GM10248 (cell line): ENCODE measurements around the gene PEPD.

Experiments used
- CTCF ChIA-PET: fragments of 300-600 bp; sonication (Branson Sonifier 250); formaldehyde crosslinking; extraction: SDS; loops from one replicate; lab custom pipeline; 2021; ENCODE audit warnings: antibody characterized with exemption; lab: Yijun Ruan, JAX
- POLR2A ChIA-PET: fragments of 350-650 bp; sonication (Branson Sonifier 250); formaldehyde crosslinking; extraction: SDS; loops from one replicate; lab custom pipeline; 2020; ENCODE audit warnings: antibody characterized with exemption; lab: Yijun Ruan, JAX
- DNase-seq: peaks from one replicate; pipeline ENCODE4 v3.0.0; 2012; ENCODE audit errors: extremely low spot score
- TF ChIP-seq, protein P1 (sequence below): IDR thresholded peaks from 2 replicates; pipeline ENCODE4 v1.5.1; 2012; ENCODE audit warnings: mild to moderate bottlenecking, low read depth; ENCODE audit errors: extremely low read depth, missing control alignments, control extremely low read depth

Gene PEPD

DNA sequence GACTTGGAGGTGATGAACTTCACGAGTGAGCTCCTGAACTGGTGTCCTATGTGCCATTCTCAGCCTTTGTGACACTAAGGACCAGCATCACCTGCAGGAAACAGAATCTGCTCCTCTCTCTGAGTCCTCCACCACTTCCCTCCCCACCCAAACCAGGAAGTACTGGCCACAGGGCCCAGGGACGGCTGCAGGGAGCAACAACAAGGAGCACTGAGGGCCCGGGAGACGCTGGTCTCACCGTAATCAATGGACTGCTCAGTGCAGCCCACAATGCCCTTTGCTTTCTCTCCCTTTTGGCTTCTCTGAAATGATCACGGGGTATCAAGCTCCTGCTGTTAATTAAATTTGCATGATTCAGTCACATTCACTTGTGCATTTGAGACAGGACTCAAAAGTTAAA is 18.6 kb downstream of the PEPD start:
- TF ChIP-seq, protein P1, sequence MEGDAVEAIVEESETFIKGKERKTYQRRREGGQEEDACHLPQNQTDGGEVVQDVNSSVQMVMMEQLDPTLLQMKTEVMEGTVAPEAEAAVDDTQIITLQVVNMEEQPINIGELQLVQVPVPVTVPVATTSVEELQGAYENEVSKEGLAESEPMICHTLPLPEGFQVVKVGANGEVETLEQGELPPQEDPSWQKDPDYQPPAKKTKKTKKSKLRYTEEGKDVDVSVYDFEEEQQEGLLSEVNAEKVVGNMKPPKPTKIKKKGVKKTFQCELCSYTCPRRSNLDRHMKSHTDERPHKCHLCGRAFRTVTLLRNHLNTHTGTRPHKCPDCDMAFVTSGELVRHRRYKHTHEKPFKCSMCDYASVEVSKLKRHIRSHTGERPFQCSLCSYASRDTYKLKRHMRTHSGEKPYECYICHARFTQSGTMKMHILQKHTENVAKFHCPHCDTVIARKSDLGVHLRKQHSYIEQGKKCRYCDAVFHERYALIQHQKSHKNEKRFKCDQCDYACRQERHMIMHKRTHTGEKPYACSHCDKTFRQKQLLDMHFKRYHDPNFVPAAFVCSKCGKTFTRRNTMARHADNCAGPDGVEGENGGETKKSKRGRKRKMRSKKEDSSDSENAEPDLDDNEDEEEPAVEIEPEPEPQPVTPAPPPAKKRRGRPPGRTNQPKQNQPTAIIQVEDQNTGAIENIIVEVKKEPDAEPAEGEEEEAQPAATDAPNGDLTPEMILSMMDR = no peak
- CTCF ChIA-PET = no interaction called here
- DNase-seq = no peak

GRCh38 chr19:33502521-33502920 is 19.1 kb downstream of the PEPD start:
- TF ChIP-seq, protein P1 = no peak
- no peak for DNase-seq
- ChIA-PET CTCF (no interaction called here), POLR2A (no interaction called here)

More for the DNA sequence above, 18.6 kb downstream of the PEPD start:
- POLR2A ChIA-PET = no interaction called here

GRCh38 chr19:33501693-33502356 is 19.8 kb downstream of the PEPD start:
- ChIA-PET POLR2A (no interaction called here), CTCF (no interaction called here)
- TF ChIP-seq, protein P1 = no peak
- no peak for DNase-seq

DNA sequence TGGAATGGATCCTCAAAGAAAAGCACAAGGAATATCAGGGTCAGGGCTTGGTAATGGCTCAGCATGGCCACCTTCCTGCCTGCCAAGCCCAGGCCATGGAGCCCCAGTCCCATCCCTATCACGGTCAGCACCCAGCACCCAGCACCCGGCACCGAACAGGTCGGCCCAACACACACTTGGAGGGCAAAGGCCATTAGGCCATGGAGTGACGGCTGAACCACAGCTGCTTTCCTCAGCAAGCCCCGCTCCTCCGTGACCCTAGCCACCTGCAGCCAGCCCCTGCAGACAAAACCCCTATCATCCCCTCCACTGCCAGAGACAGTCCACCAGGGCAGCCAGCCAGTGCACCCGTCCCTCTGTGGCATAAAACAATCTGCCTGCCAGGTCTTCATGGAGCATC is 20.6 kb downstream of the PEPD start:
- ChIA-PET POLR2A (no interaction called here), CTCF (no interaction called here)
- TF ChIP-seq, protein P1 = no peak

DNA sequence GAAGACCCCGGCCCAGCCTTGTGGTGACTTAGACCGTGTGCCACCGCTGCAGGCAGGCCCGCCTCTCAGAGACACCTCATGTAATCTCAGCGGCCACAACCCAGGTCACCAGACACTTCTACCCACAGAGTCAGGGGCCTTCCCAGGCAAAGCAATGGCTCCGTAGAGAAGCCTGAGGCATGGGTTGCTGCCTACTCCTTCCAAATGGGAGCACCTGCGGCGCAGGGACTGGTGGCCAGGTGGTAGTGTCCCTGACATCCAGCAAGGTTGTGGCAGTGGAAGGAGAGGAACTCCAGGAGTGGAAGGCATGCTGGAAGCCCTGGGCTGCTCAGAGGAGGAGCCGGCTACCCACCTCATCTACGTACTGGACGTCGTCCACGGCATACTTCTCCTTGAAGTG is 21.0 kb downstream of the PEPD start:
- CTCF ChIA-PET = no interaction called here
- TF ChIP-seq, protein P1 = no peak

More for the DNA sequence above, 20.6 kb downstream of the PEPD start:
- no peak for DNase-seq

DNA sequence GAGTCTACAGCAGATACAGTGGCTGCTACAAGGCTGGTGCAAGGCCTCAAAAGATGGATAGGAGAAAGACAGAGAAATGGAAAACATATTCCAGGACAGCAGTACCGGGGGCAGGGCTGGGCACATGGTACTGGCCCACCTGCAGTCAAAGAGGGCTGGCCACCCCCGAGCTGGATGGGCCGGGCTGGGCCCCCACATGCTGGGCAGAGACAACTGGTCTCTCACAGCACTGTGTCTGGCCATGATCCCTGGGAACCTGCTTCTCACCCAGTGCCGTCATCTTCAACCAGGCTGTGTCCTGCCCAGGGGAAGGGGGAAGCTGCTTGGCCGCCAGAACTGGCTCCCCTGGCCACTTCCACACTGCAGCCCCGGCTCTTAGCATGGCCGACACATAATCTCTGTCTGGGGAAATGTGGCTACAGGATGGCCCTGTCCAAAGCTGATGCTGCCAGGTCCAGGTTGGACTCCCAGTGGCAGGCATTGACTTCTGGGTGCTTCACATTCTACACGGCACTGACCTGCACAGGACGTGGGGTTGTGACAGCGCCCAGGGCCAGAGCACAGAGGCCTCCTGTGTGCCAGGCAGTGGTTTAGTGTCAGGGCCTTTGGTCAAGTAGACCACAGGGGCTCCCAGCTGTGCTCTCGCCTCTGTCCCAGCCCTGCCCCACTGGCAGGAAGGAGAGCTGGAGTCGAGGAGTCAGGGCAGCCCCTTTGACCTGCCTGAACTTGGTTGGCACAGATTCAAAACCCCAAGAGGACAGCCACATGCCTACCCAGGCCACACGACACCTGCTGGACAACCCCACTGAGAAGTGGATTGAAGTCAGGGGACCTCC is 21.7 kb downstream of the PEPD start:
- ChIA-PET CTCF (no interaction called here), POLR2A (no interaction called here)
- DNase-seq = no peak
- TF ChIP-seq, protein P1 = no peak

More for the DNA sequence above, 21.0 kb downstream of the PEPD start:
- POLR2A ChIA-PET = no interaction called here
- DNase-seq = no peak
